A673 (cell line): ENCODE data around the gene SLAMF8. TPM values are rescaled to one million over a fixed set of nuclear protein-coding genes. Genes with fewer than 3 reads are reported as not detected.

Source experiments
- BruUV-seq: library from RNA; stranded (reverse); fragments of 400-500 nt; replicated peaks from 2 replicates; lab custom pipeline; 2021; lab: Mats Ljungman, UMichigan
- CTCF ChIA-PET: fragments of 300-600 bp; sonication (Branson Sonifier 250); formaldehyde crosslinking; loops from one replicate; lab custom pipeline; 2022; ENCODE audit warnings: antibody characterized with exemption; lab: Charles Lee
- POLR2A ChIA-PET: fragments of 300-600 bp; sonication (Branson Sonifier 250); formaldehyde crosslinking; loops from one replicate; lab custom pipeline; 2022; ENCODE audit warnings: antibody characterized with exemption; ENCODE audit not compliant: low non-redundant PET; lab: Charles Lee
- DNase-seq: peaks from one replicate; pipeline ENCODE4 v3.0.0-alpha.2; 2015; ENCODE audit warnings: low spot score
- H3K27ac ChIP-seq: fragments of 200-600 bp; sonication (generic); 2 replicates; pipeline ENCODE4 v1.5.1; 2016; ENCODE audit warnings: mixed run types, low read depth, mild to moderate bottlenecking, mixed read lengths, antibody characterized with exemption, low read length; ENCODE audit not compliant: poor library complexity, severe bottlenecking
- H3K27me3 ChIP-seq: fragments of 200-600 bp; sonication (generic); replicated peaks from 2 replicates; pipeline ENCODE4 v1.6.1; 2017; ENCODE audit warnings: mixed run types, low read depth, mild to moderate bottlenecking, mixed read lengths, antibody characterized with exemption, low read length; ENCODE audit not compliant: insufficient read depth, poor library complexity
- H3K36me3 ChIP-seq: fragments of 200-600 bp; sonication (generic); 2 replicates; pipeline ENCODE4 v1.6.1; 2016; ENCODE audit warnings: mixed run types, mild to moderate bottlenecking, mixed read lengths, antibody characterized with exemption, low read length; ENCODE audit not compliant: insufficient read depth, poor library complexity, severe bottlenecking
- H3K4me1 ChIP-seq: fragments of 200-600 bp; sonication (generic); 2 replicates; pipeline ENCODE4 v1.6.1; 2017; ENCODE audit warnings: mixed run types, mild to moderate bottlenecking, mixed read lengths, antibody characterized with exemption, low read length; ENCODE audit not compliant: insufficient read depth, poor library complexity, severe bottlenecking
- H3K4me3 ChIP-seq: fragments of 200-600 bp; sonication (generic); 2 replicates; pipeline ENCODE4 v1.5.1; 2016; ENCODE audit warnings: low read depth, mixed run types, mild to moderate bottlenecking, mixed read lengths, low read length; ENCODE audit not compliant: poor library complexity, severe bottlenecking
- H3K9me3 ChIP-seq: fragments of 200-600 bp; sonication (generic); 2 replicates; pipeline ENCODE4 v1.6.1; 2016; ENCODE audit warnings: mixed run types, low read depth, mild to moderate bottlenecking, mixed read lengths, antibody characterized with exemption, low read length; ENCODE audit not compliant: poor library complexity, severe bottlenecking
- EZH2 ChIP-seq: fragments of 200-600 bp; sonication (generic); IDR thresholded peaks from 2 replicates; pipeline ENCODE4 v1.6.1; 2017; ENCODE audit warnings: borderline replicate concordance, low read depth, mild to moderate bottlenecking, mixed read lengths, antibody characterized with exemption, low read length; ENCODE audit not compliant: poor library complexity, severe bottlenecking
- intact Hi-C: fragments of 100-400 bp; cut with micrococcal nuclease; formaldehyde crosslinking; loops from one replicate; pipeline ENCODE4 v1.10.0; 2022; ENCODE audit not compliant: unreplicated experiment
- total RNA-seq: library from RNA; stranded (reverse); gene quantifications from 2 replicates; pipeline ENCODE4 v1.2.3, GENCODE V29; 2021
- TF ChIP-seq, protein P1 (sequence below): fragments of 300-800, 200-600 bp; sonication (generic); conservative IDR thresholded peaks from 2 replicates; pipeline ENCODE4 v1.5.1; 2017; ENCODE audit warnings: low read depth, mild to moderate bottlenecking, antibody characterized with exemption, low read length, moderate library complexity, mixed read lengths

The SLAMF8 gene
- total RNA-seq, 1 experiment from 2014 or later = not detected

DNA sequence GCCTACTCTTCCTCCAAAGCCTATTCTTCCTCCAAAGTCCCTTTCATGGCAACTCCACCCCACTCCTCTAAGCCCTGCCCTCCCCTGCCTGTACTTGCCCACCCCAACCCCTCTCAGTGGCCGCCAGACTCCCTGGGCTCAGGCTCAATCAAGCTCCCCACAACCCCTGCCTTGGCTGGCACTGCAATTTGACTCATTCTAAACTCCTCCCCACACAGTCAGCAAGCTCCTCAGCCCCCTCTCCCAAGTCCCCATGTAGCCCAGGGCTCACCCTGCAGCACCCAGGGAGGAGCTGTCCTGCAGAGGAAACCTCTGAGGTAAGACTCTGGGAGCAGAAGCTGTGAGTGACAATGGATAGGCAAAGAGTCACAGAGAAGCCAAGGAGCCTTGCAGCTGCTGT lies 39.4 kb downstream of the SLAMF8 start:
- CTCF ChIA-PET = no interaction called here
- intact Hi-C loops = no loop called here

DNA sequence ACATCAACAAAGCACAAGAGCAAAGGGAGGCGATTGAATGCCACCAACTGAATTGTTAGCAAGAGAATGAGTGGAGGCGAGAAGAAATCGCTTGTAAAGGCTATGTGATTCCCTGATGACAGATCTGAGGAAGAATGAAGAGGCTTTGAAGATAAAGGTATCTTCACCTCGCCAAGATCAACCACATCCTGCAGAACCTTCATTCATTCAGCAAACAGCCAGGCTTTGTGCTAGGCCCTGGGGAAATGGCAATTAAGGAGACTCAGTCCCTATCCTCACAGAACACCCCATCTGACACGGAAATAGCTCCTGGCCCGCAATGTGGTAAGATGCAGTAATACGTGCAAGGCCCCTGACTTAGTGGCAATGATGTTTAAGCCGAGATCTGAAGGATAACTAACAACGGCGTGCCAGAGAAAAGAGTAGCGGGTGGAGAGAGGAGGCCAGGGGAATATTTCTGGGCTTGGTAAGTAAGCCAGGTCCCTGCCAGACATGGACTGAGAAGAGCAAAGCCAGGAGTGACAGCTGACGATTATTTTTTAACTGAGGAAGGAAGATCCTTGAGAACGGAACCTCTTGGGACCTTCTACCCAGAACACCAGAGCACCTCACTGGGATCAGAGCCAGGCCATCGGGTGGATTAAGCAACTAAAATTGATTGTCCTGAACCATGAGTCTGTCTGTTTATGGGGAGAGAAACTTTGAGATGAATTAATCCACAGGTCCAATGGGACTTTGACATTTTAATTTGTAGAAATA lies 40.4 kb downstream of the SLAMF8 start:
- Histone ChIP-seq H3K36me3 (no peaks in the 10 kb centered on the region), H3K27ac (no peak overlapping the region), H3K4me1 (peaks cover 5% of the 10 kb centered on the region), H3K27me3 (no peaks in the 10 kb centered on the region), H3K9me3 (no peaks in the 10 kb centered on the region), H3K4me3 (no peak overlapping the region)
- POLR2A ChIA-PET = no interaction called here
- intact Hi-C loops = no loop called here
- CTCF ChIA-PET = no interaction called here
- no TSS peak for BruUV-seq
- no peak for DNase-seq
- TF ChIP-seq, protein P1, sequence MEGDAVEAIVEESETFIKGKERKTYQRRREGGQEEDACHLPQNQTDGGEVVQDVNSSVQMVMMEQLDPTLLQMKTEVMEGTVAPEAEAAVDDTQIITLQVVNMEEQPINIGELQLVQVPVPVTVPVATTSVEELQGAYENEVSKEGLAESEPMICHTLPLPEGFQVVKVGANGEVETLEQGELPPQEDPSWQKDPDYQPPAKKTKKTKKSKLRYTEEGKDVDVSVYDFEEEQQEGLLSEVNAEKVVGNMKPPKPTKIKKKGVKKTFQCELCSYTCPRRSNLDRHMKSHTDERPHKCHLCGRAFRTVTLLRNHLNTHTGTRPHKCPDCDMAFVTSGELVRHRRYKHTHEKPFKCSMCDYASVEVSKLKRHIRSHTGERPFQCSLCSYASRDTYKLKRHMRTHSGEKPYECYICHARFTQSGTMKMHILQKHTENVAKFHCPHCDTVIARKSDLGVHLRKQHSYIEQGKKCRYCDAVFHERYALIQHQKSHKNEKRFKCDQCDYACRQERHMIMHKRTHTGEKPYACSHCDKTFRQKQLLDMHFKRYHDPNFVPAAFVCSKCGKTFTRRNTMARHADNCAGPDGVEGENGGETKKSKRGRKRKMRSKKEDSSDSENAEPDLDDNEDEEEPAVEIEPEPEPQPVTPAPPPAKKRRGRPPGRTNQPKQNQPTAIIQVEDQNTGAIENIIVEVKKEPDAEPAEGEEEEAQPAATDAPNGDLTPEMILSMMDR = no peak
- no peak for TF ChIP-seq EZH2

More for the DNA sequence above, 39.4 kb downstream of the SLAMF8 start:
- DNase-seq = no peak
- Histone ChIP-seq H3K27ac (no peak overlapping the region), H3K36me3 (no peaks in the 10 kb centered on the region), H3K4me1 (peaks cover 5% of the 10 kb centered on the region), H3K9me3 (no peaks in the 10 kb centered on the region), H3K27me3 (no peaks in the 10 kb centered on the region), H3K4me3 (no peak overlapping the region)
- TF ChIP-seq EZH2 = no peak
- TF ChIP-seq, protein P1 = no peak
- POLR2A ChIA-PET = no interaction called here
- BruUV-seq = no TSS peak

DNA sequence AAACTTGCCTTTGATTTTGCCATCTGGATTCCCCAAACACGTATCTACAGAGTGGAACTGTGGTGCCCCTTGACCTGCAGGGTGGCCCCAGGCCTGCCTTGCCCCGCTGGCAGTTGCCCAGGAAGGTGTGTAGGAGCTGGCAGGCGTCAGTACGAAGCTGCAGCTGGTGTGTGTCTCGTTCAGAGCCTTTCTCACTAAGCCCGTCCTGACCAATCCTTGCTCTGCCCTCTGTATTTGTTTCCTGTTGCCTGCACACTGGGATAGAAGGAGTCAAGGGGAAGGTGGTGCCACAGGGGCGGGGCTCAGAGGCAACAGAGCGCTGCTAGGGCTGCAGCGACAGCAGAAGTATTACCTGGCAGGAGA lies 41.0 kb downstream of the SLAMF8 start:
- CTCF ChIA-PET = no interaction called here
- no peaks in the 10 kb centered on the region for H3K27me3 ChIP-seq
- no peak overlapping the region for H3K4me3 ChIP-seq
- TF ChIP-seq, protein P1 = no peak
- no peak for TF ChIP-seq EZH2
- H3K9me3 ChIP-seq = no peaks in the 10 kb centered on the region
- H3K36me3 ChIP-seq = no peaks in the 10 kb centered on the region
- BruUV-seq = no TSS peak
- DNase-seq = no peak
- intact Hi-C loops = no loop called here
- POLR2A ChIA-PET = no interaction called here
- no peak overlapping the region for H3K27ac ChIP-seq
- peaks cover 5% of the 10 kb centered on the region for H3K4me1 ChIP-seq
